ENCODE results near the gene G3BP1.
"Not testable (repeated sequence)": the region's sequence is repeated elsewhere in the genome, so short reads cannot be mapped to it uniquely, and the experiment has no call there.

Gene G3BP1

DNA sequence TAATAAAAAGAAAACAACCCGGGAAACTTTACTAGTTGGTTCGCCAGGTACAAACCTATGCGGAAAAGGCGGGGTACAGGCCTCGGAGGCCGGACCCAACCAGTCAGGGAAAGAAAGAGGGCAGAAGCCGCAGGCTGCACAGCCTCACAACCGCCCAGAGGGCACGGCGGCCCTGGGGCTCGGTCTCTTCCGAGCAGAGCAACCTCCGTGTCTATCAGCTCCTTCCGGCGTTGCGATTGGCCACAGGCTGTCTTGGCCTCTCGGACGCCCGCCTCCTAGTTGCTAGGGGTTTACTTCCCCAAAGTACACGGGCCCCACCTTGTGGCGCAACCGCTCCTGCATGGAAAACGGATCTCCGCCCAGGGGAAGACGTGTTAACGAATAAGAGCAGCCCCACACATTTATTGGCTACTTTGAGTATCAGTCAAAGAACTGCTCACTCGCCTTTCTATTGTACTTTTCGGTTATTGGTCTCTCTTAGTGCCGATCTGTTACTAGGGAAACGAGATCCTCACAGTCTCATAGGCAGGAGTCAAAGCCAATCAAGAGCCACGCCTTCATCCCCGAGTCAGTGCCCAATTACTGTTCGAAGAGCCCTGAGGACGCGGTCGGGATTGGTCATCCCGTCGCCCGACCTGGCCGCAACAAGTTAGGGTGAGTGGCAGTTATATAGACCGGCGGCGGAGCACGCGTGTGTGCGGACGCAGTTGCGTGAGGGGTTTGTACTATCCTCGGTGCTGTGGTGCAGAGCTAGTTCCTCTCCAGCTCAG is at the start of gene G3BP1:
Gene G3BP1, plus strand, starts transcription at position 696 of the 770 bp plus-strand sequence. CDS start 14,667 bp downstream, outside the sequence.
- peak; percentile 97 for DNase-seq

DNA sequence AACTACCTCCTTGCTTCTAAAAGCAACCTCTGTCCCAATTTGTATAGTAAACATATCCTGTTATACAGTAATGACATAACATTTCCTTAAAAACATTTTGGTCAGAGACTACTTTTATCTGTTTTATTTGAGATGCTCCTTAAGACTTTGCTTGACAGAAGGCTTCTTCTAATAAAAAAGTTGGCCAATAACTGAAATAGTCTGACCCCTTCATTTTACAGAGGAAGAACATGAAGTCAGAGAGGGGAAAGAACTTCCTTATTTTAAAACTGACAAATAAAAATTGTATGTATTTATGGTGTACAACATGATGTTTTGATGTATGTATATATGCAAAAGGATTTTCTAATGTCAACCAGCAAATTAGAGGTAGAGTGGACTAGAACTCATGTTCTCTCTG is 49.2 kb upstream of the G3BP1 start:
- DNase-seq, result no peak

DNA sequence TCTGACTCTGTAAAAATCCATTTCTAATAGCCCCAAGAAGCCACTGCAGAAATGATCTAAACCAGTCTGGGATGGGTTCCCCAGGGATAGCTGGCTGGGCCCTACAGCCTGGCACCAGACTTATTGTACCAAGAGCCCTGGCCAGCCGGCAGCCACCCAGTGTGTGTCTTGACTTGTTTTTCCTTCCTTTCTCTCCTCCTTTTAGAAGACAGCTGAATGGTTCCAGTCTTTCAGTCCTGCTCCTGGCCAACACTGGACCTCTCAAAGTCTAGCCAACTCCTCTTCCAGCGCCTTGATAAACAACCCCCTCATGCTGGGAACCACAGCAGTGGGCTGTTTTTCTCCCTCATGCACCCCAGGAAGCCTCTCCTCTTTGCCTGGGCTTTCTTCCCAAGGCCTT is 47.4 kb upstream of the G3BP1 start:
- no peak for DNase-seq

DNA sequence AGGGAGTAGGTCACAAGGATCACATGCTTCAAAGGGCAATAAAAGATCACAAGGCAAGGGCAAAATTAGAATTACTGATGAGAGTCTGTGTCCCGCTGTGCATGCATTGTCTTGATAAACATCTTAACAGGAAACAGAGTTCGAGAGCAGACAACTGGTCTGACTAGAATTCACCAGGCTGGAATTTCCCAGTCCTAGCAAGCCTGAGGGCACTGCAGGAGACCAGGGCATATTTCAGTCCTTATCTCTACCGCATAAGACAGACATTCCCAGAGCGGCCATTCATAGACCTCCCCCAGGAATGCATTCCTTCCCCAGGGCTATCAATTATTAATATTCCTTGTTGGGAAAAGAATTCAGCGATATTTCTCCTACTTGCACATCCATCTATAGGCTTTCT is 42.2 kb upstream of the G3BP1 start:
- DNase-seq, result not testable (repeated sequence)

DNA sequence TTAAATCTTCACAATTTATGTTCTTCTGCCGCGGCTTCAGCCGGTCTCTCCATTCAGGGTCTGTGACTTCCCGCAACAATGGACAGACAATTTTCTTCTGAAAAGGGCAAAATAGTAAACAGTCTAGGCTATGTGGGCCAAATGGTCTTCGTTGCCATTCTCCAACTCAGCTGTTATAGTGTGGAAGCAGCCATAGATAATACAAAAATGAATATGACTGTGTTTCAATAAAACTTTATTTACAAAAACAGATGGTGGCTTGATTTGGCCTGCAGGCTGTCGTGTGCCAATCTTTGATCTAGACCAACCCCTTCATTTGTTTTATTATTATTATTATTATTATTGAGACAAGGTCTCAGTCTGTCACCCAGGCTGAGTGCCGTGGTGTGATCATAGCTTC is 41.4 kb upstream of the G3BP1 start:
- DNase-seq, result no peak

DNA sequence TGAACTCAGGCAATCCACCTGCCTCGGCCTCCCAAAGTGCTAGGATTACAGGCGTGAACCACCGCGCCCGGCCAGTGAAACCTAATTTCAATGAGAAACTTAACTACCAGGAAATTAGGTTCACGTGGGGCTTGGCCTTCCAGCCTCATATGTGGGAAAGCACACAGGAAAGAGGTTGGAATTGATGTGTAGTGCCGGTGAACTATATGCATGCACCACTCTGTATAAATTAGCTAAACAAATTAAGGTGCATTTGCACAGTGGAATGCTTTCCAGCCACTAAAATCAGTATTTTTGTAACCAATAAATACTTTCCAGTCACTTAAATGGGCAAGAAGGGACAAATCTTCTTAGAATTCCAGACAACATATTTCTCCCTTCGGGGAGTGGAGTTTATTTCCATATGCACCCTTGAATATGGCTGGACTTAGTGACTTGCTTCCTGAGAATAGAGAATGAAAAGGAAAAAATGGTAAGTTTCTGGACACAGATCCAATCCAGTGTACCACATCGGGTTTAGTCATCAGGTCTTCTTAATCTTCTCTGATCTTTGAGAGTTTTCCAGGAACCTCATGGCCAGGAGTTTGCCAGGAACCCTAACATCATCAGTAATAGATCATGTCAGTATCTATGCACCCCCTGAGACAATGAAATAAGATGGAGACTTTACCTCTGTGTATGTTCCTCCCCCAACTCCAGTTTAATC is 38.2 kb upstream of the G3BP1 start:
- DNase-seq, result no peak

DNA sequence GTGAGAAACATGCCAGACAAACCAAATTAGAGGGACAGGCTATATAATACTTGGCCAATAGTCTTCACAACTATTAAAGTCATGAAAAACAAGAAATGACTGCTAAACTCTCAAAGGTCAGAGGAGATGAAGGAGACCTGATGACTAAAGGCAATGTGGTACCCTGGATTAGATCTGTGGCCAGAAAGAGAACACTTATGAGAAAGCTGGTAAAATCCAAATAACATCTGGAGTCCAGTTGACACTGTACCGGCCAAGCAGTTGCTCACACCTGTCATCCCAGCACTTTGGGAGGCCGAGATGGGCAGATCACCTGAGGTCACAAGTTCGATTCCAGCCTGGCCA is 37.7 kb upstream of the G3BP1 start:
- no peak for DNase-seq

DNA sequence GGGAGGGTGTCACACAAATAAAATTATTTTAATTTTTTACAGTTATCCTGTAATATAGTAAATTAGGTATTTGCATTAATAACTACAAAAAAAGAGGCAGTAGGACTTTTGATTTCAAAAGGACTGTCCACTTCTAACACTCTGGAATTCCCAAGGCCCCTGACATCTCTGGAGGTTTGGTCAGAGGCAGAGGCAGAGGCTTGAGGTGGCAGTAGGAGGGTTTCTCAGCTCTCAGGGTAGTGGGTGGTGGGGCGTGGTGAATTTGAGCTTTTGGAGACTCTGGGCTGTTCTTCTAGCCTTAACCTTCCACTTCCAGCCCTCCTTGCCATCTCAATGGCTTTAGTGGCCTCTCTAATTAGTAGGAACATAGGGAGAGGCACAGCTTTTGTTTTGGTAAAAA is 36.1 kb upstream of the G3BP1 start:
- no peak for DNase-seq

DNA sequence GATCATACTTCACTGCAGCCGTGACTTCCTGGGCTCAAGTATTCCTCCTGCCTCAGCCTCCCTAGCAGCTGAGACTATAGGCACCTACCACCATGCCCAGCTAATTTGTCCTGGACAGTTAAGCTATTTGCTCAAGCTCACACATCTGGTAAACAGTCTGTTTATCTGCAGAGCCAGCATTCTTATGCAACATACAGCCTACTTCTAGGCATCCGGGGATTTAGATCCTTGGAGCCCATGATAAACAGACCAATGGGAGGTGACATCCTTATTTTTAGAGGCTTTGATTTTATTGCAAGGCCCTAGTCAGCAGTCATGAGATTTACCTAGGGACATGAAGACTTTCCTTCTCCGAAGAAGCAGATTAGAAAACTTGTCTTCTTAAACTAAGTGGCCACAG is 34.3 kb upstream of the G3BP1 start:
- no peak for DNase-seq

DNA sequence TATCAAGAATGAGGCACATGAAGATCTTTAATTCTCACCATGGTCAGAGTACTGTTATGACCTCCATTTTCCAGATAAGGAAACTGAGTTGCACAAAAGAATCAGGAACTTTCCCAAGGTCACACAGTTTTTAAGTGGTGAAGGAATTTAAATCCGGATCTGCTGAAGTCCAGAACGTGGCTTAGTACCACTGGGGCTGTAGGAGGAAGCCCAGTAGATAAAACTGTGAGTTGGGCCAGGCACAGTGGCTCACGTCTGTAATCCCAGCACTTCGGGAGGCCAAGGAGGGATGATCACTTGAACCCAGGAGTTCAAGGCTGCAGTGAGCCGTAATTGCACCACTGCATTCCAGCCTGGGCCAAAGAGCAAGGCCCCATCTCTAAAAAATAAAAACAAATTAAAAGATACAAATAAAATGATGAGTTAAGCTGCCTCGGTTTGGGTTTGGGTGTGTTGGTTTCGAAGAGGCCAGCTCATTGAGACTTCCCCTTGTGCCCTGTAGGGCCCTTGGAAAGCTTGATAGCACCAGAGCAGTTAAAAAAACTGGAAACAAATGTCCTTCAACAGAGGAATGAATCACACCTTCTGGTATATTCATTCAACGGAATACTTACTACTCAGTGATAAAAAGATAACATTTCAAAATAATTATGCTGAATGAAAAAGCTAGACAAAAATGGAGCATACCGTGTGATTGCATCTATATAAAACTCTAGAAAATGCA is 33.5 kb upstream of the G3BP1 start:
- no peak for DNase-seq

DNA sequence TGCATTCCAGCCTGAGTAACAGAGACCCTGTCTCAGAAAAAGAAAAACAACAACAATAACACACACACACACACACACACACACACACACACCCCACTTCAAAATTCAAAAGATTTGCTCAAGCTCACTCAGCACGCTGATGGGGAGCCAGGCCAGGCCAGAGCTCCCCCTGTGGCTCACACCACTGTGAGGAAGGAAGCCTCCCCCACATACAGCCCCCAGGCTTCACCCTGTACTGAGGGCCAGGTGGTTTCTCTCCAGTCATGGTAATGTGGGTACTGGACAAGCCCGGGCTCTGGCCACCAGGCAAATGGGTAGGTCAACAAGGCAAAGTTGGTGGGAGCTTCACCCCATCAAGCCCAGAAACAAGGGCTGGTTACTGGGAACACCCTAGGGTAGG is 32.4 kb upstream of the G3BP1 start:
- no peak for DNase-seq

DNA sequence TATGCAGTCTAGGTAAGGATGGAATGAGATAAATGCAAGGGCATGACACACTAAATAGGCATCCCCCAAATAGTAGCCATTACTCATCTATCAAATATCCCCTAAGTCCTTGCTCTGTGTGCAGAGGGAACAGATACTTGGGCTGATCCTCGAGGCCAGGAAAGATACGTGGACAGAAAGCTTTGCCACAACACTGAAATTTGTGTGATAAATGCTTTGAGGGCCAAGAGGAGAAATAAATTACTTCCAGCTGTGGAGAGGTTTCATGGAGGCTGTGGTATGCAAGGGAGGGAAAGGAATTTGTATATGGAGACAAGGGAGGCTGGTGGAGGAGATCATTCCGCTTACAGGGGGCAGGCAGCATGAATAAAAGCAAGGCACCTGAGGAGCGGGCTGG is 31.8 kb upstream of the G3BP1 start:
- DNase-seq, result no peak

DNA sequence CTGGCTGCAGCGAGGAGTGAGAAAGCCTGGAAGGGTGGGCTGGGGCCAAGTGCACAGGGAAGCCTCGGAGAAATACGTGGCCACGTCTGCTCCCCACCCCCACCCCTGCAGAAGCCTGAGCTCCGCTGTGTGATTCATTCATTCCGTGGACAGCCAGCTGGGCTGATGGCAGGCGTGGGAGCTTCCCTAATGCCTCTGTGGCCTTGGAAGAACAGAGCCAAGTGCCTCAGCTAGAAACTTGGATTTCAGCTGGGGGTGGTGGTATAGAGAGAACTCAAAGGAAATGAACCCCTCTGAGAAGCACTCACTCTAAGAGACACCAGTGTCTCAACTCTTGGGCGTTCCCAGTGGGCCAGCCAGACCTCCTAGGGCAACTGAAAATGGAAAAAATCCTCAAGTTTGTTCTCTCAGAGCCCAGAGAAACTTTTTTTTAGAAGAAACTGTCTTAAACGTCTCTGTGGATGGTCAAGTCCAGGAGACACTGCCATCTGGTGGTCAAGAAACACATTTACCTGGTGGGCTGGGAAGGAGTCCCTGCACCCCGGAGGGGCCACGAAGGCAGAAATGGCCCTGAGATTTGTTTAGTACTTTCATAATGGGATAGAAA is 31.3 kb upstream of the G3BP1 start:
- peak; percentile 3 for DNase-seq

DNA sequence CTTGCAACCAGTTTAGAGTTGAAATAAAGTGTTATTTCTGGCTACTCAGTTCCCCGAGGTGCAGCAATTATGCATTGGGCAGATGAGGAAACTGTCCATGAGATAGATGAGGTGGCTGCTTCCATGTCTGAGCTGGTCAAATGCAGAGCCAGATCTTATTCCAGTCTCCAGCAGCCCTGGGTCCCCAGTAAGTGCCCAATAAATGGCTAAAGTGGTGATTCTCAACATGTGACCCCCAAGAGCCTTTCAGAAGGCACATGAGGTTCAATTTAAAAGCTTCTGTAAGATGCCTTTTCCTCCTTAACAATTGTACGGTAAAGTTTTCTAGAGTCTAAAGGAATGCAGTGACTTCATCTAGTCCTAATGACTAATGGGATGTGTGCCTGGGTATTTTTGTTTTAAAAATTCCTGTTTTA is 30.8 kb upstream of the G3BP1 start:
- DNase-seq, result no peak

DNA sequence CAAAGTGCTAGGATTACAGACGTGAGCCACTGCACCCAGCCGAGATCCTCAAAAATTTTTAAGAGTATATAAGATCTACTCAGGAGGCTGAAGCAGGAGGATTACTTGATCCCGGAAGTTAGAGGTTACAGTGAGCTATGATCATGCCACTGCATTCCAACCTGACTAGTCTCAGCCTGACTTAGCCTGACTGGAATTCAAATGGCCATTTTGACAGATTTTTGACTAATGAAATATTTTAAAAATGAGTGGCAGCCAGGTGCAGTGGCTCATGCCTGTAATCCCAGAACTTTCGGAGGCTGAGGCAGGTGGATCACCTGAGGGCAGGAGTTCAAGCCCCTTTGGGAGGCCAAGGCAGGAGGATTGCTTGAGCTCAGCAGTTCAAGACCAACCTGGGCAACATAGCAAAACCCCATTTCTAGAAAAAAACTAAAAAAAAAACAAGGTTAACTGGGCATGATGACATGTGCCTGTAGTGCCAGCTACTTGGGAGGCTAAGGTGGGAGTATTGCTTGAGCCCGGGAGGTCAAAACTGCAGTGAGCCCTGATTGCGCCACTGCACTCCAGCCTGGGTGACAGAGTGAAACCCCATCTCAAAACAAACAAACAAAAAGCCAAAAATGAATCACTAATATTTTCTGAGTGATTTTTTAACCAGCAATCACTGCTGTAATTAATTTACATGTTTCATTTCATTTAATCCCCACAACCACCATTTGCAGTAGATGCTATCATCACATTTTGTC is 29.9 kb upstream of the G3BP1 start:
- DNase-seq, result no peak

DNA sequence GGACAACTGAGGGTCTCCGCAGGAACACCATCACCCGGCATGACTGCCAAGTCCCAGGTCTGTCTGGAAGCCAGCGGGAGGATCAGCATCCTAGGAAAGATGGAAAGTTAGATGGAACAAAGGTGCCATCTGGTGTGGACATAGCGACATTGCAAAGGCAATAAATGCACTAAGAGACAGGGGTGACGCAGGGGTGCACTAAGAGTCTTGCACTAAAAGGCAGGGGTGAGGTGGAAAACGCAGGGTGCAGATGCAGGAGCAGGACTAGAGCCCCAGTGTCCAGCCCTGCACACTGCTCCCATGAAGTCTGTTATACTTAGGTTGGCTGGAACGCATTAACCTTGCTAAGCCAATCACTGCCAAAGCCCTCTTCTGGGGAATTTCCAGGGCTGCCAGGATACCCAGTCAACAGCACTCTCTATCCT is 28.9 kb upstream of the G3BP1 start:
- DNase-seq, result peak; percentile 3

DNA sequence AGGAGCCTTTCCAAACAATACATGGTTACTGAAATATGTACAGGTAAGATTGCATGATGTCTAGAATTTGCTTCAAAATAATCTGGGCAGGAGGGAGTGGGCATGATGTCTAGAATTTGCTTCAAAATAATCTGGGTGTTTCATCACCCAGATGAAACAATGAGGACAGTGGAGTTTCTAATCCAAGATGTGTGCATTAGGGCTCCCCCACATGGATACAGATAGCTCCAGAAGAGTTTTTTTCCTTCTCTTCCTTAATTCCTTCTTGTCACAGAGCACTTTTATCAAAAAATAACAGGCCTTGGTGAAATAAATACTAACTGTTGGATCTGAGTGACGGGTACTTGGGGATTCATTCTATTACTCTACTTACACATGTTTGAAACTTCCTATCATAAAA is 28.2 kb upstream of the G3BP1 start:
- DNase-seq, result no peak

DNA sequence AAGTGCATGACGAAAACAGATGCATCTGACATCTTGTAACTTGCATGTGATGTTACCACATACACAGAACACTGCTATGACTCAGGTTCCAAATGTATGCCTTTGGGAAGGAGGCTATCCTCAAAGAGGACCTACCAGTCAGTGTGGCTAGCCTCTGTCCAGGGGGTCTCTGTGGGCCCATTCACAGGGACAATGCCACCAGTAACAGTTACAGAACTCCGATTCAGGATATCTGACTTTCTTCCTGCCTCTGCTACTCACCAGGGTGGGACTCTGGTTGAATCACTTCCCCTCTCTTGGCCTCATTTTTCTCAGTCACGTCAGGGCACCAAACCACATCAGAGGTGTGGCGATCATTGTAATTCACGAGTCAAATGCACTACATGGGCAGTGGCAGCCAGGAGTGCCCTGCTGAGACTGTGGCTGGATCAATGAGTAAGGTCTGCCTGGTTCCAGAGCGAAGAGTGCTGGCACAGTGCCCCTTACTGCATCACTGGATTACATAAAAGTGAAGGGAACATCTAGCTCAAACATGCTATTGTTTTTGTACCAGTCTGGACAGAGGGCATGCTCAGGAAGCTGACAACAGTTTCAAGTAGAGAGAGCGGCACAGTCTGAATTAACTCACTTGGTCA is 26.6 kb upstream of the G3BP1 start:
- no peak for DNase-seq

DNA sequence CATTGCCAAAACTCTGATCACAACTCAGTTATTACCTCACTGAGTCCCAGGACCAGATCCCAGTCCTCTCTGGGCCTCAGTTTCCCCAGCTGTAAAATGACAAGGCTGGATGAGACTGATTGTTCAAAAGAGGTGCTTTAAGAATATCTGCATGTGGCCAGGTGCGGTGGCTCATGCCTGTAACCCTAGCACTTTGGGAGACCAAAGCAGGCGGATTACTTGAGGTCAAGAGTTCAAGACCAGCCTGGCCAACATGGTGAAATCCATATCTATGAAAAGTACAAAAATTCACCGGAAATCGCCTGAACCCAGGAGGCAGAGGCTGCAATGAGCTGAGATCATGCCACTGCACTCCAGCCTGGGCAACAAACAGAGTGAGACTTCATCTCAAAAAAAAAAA is 21.6 kb upstream of the G3BP1 start:
- DNase-seq, result no peak

DNA sequence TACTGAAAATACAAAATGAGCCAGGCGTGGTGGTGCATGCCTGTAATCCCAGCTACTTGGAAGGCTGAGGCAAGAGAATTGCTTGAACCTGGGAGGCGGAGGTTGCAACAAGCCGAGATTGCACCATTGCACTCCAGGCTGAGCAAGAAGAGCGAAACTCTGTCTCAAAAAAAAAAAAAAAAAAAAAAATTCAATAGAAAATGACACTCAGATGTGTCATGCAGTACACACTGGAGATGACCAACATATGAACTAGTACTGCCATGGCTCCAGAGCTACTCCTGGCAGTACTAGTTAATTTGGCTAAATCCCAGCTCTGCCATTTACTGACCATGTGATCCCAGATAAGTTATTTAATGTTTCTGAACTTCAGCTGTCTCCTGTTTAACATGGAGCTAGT is 20.7 kb upstream of the G3BP1 start:
- no peak for DNase-seq

DNA sequence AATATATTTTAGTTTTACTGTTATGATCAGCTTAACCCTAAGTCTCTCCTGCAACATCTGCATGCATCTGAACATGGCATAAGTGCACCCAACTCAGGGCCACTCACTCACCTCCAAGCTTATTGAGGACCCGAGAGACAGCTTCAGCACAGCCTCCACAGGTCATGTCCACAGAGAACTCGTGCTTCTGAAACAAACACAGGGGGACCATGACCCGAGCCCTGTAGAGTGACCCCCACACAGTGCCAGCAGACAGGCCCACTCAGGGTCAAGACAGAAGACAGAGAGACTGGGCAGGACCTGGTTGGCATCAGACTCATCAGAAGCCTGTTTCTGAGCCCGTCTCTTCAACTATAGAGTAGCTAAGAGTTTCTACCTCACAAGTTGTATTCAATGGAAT is 20.2 kb upstream of the G3BP1 start:
- DNase-seq, result no peak

DNA sequence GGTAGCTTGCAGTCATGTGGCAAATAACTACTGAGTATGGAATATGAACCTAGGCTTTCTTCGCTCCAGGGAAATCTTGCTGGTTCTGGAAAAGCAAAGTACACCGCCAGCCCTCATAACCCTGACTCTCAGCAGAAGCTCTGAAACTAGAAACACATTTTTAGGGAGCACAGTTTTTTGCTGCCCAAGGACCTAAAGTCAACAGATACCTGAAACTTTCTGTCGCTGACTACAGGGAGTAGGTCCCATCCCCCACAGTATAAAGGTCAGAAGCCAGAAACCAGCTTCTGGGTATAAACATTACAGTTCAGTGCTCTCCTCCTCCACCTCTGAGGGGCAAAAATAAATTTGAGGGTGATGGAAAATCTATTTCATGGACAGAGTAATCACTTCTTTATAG is 16.4 kb upstream of the G3BP1 start:
- no peak for DNase-seq
